Liver (tissue), 9 donors: ENCODE measurements around the gene MEI4. TPM values are rescaled to one million over a fixed set of nuclear protein-coding genes. Genes with fewer than 3 reads are reported as not detected.

Experiments used
- DNase-seq: peaks from one replicate; pipeline ENCODE4 v3.0.0-alpha.2; 2017; ENCODE audit warnings: low spot score
- H3K27ac ChIP-seq, 2 donors: one replicate each; pipeline ENCODE4 v1.7.0; 2013; ENCODE audit warnings: inconsistent platforms in 2 of 2, low read length in 2 of 2, control low read depth in 1 of 2, low read depth in 1 of 2, mild to moderate bottlenecking in 1 of 2
- H3K27me3 ChIP-seq, 4 donors: one replicate each; pipeline versions ENCODE4 v1.6.1 to v1.7.0; 2013; ENCODE audit warnings: low read length in 3 of 4, inconsistent platforms in 1 of 4, mild to moderate bottlenecking in 1 of 4, moderate library complexity in 1 of 4; ENCODE audit not compliant: control insufficient read depth in 4 of 4, insufficient read depth in 4 of 4
- H3K36me3 ChIP-seq, 4 donors: one replicate each; pipeline versions ENCODE4 v1.6.1 to v1.7.0; 2013; ENCODE audit warnings: low read length in 3 of 4, mild to moderate bottlenecking in 3 of 4, low read depth in 1 of 4, moderate library complexity in 1 of 4; ENCODE audit not compliant: control insufficient read depth in 4 of 4, insufficient read depth in 3 of 4
- H3K4me1 ChIP-seq, 4 donors: one replicate each; pipeline versions ENCODE4 v1.6.1 to v1.7.0; 2013; ENCODE audit warnings: low read length in 3 of 4, mild to moderate bottlenecking in 3 of 4, moderate library complexity in 1 of 4; ENCODE audit not compliant: control insufficient read depth in 4 of 4, insufficient read depth in 4 of 4
- H3K4me3 ChIP-seq, 3 donors: one replicate each; pipeline versions ENCODE4 v1.6.1 to v1.7.0; 2013; ENCODE audit warnings: low read length in 3 of 3, control low read depth in 1 of 3, low read depth in 1 of 3, mild to moderate bottlenecking in 1 of 3
- H3K9ac ChIP-seq, 2 donors: one replicate each; pipeline ENCODE4 v1.7.0; 2013; ENCODE audit warnings: low read length in 2 of 2, mild to moderate bottlenecking in 2 of 2, moderate library complexity in 2 of 2, control low read depth in 1 of 2, low read depth in 1 of 2
- H3K9me3 ChIP-seq, 4 donors: one replicate each; pipeline versions ENCODE4 v1.6.1 to v1.7.0; 2013; ENCODE audit warnings: low read length in 3 of 4; ENCODE audit not compliant: control insufficient read depth in 4 of 4
- EGR1 ChIP-seq, 2 donors: IDR thresholded peaks; 2 replicates each; pipeline ENCODE4 v1.6.1; 2016 to 2018; ENCODE audit warnings: antibody characterized with exemption in 2 of 2, low read depth in 2 of 2
- FOXA1 ChIP-seq: IDR thresholded peaks from 2 replicates; pipeline ENCODE4 v1.6.1; 2016; ENCODE audit warnings: antibody characterized with exemption
- FOXA2 ChIP-seq: IDR thresholded peaks from 2 replicates; pipeline ENCODE4 v1.6.1; 2016; ENCODE audit warnings: antibody characterized with exemption
- GABPA ChIP-seq, 2 donors: IDR thresholded peaks in 1 of 2; conservative IDR thresholded peaks in 1 of 2; 2 replicates each; pipeline ENCODE4 v1.6.1; 2016; ENCODE audit warnings: antibody characterized with exemption in 2 of 2, mild to moderate bottlenecking in 1 of 2, moderate library complexity in 1 of 2
- HNF4A ChIP-seq, 2 donors: conservative IDR thresholded peaks; 2 replicates each; pipeline ENCODE4 v1.6.1; 2016; ENCODE audit warnings: antibody characterized with exemption in 2 of 2, mild to moderate bottlenecking in 2 of 2
- JUND ChIP-seq, 2 donors: IDR thresholded peaks; 2 replicates each; pipeline ENCODE4 v1.6.1; 2016; ENCODE audit warnings: antibody characterized with exemption in 2 of 2
- NR2F2 ChIP-seq: IDR thresholded peaks from 2 replicates; pipeline ENCODE4 v1.6.1; 2016; ENCODE audit warnings: antibody characterized with exemption
- RAD21 ChIP-seq, 2 donors: IDR thresholded peaks; 2 replicates each; pipeline ENCODE4 v1.6.1; 2016; ENCODE audit warnings: antibody characterized with exemption in 2 of 2, mild to moderate bottlenecking in 2 of 2
- RXRA ChIP-seq, 2 donors: IDR thresholded peaks; 2 replicates each; pipeline ENCODE4 v1.6.1; 2017 to 2018; ENCODE audit warnings: antibody characterized with exemption in 2 of 2, mild to moderate bottlenecking in 1 of 2
- SP1 ChIP-seq: IDR thresholded peaks from 2 replicates; pipeline ENCODE4 v1.6.1; 2018; ENCODE audit warnings: antibody characterized with exemption, mild to moderate bottlenecking
- TAF1 ChIP-seq: conservative IDR thresholded peaks from 2 replicates; pipeline ENCODE4 v1.6.1; 2016; ENCODE audit warnings: antibody characterized with exemption, mild to moderate bottlenecking
- YY1 ChIP-seq: IDR thresholded peaks from 2 replicates; pipeline ENCODE4 v1.6.1; 2016; ENCODE audit warnings: antibody characterized with exemption, mild to moderate bottlenecking
- ZBTB33 ChIP-seq: IDR thresholded peaks from 2 replicates; pipeline ENCODE4 v1.6.1; 2016; ENCODE audit warnings: antibody characterized with exemption
- WGBS: extraction: QIAGEN DNeasy Blood & Tissue Kit; methylation state at CpG from one replicate; pipeline ENCODE4 v1.1.7; 2013; 5-methylcytosine and 5-hydroxymethylcytosine counted together
- polyA plus RNA-seq, 2 donors: library from polyadenylated mRNA; stranded (reverse) in 1 of 2; unstranded in 1 of 2; fragments of 200-250 nt in 1 of 2; fragments of >200 nt in 1 of 2; fragmentation: Nextera tagmentation in 1 of 2; extraction: Ambion mirVana in 1 of 2; gene quantifications; one replicate each; pipeline versions ENCODE4 v1.2.1 to v1.2.3, GENCODE V29; 2013 to 2015
- total RNA-seq, 2 donors: library from RNA; depleted of rRNA; stranded (reverse); fragments of >200 nt; gene quantifications; one replicate each; pipeline ENCODE4 v1.2.3, GENCODE V29; 2014
- TF ChIP-seq, protein P1 (sequence below): IDR thresholded peaks from 2 replicates; pipeline ENCODE4 v1.6.1; 2016; ENCODE audit warnings: antibody characterized with exemption
- TF ChIP-seq, protein P2 (sequence below): IDR thresholded peaks from 2 replicates; pipeline ENCODE4 v1.6.1; 2016; ENCODE audit warnings: antibody characterized with exemption
- TF ChIP-seq, protein P3 (sequence below): IDR thresholded peaks from 2 replicates; pipeline ENCODE4 v1.6.1; 2016; ENCODE audit warnings: antibody characterized with exemption, mild to moderate bottlenecking
- donor health status: healthy.
- donor health status: healthy.
- donor health status: healthy.
- donor health status: healthy.
- donor health status: healthy.

The MEI4 gene
- total and polyA plus RNA-seq, 4 donors: 0.36 to 0.84 (median 0.42) TPM

DNA sequence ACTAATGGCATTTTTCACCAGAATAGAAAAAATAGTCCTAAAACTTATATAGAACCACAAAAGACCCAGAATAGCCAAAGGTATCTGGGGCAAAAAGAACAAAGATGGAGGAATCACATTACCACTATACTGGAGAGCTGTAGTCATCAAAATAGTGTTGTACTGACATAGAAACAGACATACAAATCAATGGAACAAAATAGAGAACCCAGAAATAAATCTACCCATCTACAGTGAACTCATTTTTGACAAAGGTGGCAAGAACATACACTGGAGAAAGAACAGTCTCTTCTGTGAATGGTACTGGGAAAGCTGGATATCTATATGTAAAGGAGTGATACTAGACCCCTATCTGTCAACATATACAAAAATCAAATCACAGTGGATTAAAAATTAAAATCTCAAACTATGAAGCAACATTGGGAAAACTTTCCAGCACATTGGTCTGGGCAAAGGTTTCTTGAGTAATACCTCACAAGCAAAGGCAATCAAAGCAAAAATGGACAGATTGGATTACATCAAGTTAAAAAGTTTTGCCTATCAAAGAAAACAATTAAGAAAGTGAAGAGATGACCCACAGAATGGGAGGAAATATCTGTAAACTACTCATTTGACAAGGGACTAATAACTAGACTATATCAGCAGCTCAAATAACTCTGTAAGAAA lies 120.5 kb downstream of the MEI4 start:
- peaks cover 0 to 3% (median 1%) of the 10 kb centered on the region in 4 donors for H3K9me3 ChIP-seq
- no peak for DNase-seq
- H3K27me3 ChIP-seq: no peaks in the 10 kb centered on the region
- peak; percentile 34 to 40 for TF ChIP-seq RXRA (IDR thresholded peaks at IDR 0.05)
- peak; percentile 78 for TF ChIP-seq HNF4A (conservative IDR thresholded peaks at IDR 0.05)
- peak; percentile 38 for TF ChIP-seq ZBTB33
- peak; percentile 21 to 35 for TF ChIP-seq RAD21 (IDR thresholded peaks at IDR 0.05)
- TF ChIP-seq, protein P1, sequence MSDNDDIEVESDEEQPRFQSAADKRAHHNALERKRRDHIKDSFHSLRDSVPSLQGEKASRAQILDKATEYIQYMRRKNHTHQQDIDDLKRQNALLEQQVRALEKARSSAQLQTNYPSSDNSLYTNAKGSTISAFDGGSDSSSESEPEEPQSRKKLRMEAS: peak; percentile 32
- peak; percentile 71 for TF ChIP-seq YY1
- peak; percentile 47 for TF ChIP-seq SP1
- TF ChIP-seq GABPA (IDR thresholded peaks at IDR 0.05 in 1 of 2, conservative IDR thresholded peaks at IDR 0.05 in 1 of 2): no peak
- no peak for TF ChIP-seq TAF1
- H3K27ac ChIP-seq: peak overlapping the region; percentile 1 to 33
- no peak overlapping the region for H3K9ac ChIP-seq
- no peak overlapping the region for H3K4me3 ChIP-seq
- no peaks in the 10 kb centered on the region for H3K36me3 ChIP-seq
- peaks cover 0 to 10% (median 2%) of the 10 kb centered on the region in 4 donors for H3K4me1 ChIP-seq

DNA sequence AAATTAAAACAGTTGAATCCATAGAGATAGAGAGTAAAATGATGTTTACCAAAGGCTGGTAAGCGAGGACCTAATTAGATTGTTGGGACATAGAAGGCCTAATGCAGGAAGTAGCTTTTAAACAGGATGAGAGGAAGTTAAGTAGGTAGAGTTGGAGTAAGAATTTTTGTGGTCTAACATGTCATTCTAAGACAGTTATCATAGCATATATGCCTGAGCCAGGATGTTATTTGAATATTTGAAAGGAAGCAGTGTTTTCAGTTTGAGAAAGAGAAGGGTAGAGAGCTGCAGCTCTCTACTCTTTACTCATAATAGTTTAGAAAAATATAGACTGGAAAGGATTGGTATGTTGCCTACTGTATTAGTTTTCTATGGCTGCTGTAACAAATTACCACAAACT lies 121.6 kb downstream of the MEI4 start:
- peaks cover 0 to 3% (median 1%) of the 10 kb centered on the region in 4 donors for H3K9me3 ChIP-seq
- WGBS: 91% methylated on average over 1 of the region's 1 CpG
- H3K27ac ChIP-seq: no peak overlapping the region
- H3K4me1 ChIP-seq: peaks cover 0 to 10% (median 2%) of the 10 kb centered on the region in 4 donors
- TF ChIP-seq YY1 (no peak), SP1 (no peak), RXRA (IDR thresholded peaks at IDR 0.05) (no peak), GABPA (IDR thresholded peaks at IDR 0.05 in 1 of 2, conservative IDR thresholded peaks at IDR 0.05 in 1 of 2) (no peak), EGR1 (IDR thresholded peaks at IDR 0.05; ENCODE audit: low read depth in 2 of 2) (no peak), NR2F2 (no peak)
- DNase-seq: no peak
- H3K36me3 ChIP-seq: no peaks in the 10 kb centered on the region
- H3K4me3 ChIP-seq: no peak overlapping the region
- H3K27me3 ChIP-seq: no peaks in the 10 kb centered on the region
- no peak overlapping the region for H3K9ac ChIP-seq

GRCh38 chr6:77776441-77776840 lies 123.6 kb downstream of the MEI4 start:
- TF ChIP-seq, protein P2, sequence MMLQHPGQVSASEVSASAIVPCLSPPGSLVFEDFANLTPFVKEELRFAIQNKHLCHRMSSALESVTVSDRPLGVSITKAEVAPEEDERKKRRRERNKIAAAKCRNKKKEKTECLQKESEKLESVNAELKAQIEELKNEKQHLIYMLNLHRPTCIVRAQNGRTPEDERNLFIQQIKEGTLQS: no peak
- no peak for TF ChIP-seq RXRA (IDR thresholded peaks at IDR 0.05)
- TF ChIP-seq YY1: no peak
- TF ChIP-seq TAF1: no peak
- no peak for TF ChIP-seq EGR1 (IDR thresholded peaks at IDR 0.05; ENCODE audit: low read depth in 2 of 2)
- no peak for TF ChIP-seq FOXA2
- no peak for TF ChIP-seq ZBTB33
- TF ChIP-seq, protein P3, sequence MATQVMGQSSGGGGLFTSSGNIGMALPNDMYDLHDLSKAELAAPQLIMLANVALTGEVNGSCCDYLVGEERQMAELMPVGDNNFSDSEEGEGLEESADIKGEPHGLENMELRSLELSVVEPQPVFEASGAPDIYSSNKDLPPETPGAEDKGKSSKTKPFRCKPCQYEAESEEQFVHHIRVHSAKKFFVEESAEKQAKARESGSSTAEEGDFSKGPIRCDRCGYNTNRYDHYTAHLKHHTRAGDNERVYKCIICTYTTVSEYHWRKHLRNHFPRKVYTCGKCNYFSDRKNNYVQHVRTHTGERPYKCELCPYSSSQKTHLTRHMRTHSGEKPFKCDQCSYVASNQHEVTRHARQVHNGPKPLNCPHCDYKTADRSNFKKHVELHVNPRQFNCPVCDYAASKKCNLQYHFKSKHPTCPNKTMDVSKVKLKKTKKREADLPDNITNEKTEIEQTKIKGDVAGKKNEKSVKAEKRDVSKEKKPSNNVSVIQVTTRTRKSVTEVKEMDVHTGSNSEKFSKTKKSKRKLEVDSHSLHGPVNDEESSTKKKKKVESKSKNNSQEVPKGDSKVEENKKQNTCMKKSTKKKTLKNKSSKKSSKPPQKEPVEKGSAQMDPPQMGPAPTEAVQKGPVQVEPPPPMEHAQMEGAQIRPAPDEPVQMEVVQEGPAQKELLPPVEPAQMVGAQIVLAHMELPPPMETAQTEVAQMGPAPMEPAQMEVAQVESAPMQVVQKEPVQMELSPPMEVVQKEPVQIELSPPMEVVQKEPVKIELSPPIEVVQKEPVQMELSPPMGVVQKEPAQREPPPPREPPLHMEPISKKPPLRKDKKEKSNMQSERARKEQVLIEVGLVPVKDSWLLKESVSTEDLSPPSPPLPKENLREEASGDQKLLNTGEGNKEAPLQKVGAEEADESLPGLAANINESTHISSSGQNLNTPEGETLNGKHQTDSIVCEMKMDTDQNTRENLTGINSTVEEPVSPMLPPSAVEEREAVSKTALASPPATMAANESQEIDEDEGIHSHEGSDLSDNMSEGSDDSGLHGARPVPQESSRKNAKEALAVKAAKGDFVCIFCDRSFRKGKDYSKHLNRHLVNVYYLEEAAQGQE: no peak
- TF ChIP-seq NR2F2: no peak
- TF ChIP-seq, protein P1: no peak
- no peak for TF ChIP-seq JUND (IDR thresholded peaks at IDR 0.05)
- TF ChIP-seq RAD21 (IDR thresholded peaks at IDR 0.05): no peak
- no peak for TF ChIP-seq SP1
- TF ChIP-seq GABPA (IDR thresholded peaks at IDR 0.05 in 1 of 2, conservative IDR thresholded peaks at IDR 0.05 in 1 of 2): no peak
- TF ChIP-seq FOXA1: no peak

More at GRCh38 chr6:77776441-77776840, 123.6 kb downstream of the MEI4 start:
- Histone ChIP-seq H3K27ac (no peak overlapping the region), H3K9ac (no peak overlapping the region), H3K36me3 (no peaks in the 10 kb centered on the region), H3K9me3 (peaks cover 0 to 14% (median 1%) of the 10 kb centered on the region in 4 donors), H3K27me3 (no peaks in the 10 kb centered on the region), H3K4me1 (peaks cover 0 to 10% (median 2%) of the 10 kb centered on the region in 4 donors), H3K4me3 (no peak overlapping the region)
- no peak for DNase-seq
- 86% methylated on average over 1 of the region's 1 CpG for WGBS
